HG02840 (cell line): ENCODE data around the gene TBC1D21.

Experiments used
- ATAC-seq: cut with Tn5 transposase; IDR thresholded peaks from one replicate; pipeline ENCODE4 v1.9.1; 2021; ENCODE audit warnings: mild to moderate bottlenecking, moderate library complexity, moderate number of reproducible peaks; ENCODE audit not compliant: unreplicated experiment, low FRiP score

Gene TBC1D21

GRCh38 chr15:73873456-73873855, at the start of gene TBC1D21:
Gene TBC1D21, plus strand, starts transcription at chr15:73873564. Its CDS starts 146 bp downstream, at chr15:73873710.
- ATAC-seq = no peak

- no peak for ATAC-seq
Measured at GRCh38 chr15:73826711-73827251, 46.6 kb upstream of the TBC1D21 start.

DNA sequence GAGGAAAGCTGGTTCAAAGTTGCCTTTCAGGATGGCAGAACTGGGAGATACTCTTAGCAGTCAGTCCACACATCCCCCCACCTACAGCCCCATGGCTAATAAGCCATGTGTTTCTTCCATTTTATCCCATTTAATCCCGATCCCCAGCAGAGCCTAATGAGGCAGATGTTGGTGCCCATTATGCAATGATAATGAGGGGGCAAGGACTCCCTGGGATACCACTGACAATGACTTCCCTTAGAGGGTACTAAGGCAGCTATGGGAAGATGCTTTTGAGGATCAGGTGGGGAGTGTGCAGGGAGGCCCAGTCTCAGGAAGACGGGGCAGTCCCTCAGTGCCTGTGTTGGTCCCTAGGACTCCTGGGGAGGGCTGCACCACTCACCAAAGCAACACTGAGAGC, 43.8 kb upstream of the TBC1D21 start:
- no peak for ATAC-seq

DNA sequence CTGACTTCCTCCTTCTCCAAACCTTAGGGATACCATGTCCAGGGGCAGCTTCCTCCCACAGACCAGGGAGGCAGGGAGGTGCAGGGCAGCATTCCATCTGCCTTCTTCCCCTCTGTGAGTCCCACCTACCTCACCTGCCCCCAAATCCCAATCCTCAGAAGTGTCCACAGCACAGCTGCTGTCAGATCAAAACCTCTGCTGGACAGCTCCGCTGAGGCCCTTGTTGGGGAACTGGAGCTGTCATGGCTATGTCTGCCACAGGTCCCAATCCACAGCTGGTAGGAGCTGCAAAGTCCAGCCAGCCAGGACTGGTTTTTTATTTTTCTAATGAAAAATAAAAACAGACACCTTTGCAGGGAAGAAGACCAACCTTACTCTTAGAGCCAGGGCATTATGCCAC, 40.7 kb upstream of the TBC1D21 start:
- ATAC-seq = no peak

DNA sequence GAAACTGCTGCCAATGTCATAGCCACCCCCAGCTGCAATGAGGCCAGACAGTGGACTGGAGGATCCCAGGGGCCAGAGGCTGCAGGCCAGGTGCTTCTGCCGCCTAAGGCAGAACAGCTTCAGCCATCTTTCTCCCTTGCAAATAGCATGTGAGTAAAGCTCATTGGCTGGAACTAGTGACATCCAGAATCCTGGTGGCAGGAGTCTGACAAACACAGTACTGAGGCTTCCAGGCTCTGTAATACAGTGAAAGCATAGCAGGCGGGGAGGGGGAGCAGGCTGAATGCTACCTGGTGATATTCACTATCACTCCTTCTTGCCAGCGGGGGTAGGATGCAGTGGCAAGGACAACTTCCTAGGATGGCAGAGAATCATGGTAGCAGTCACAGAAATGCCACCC, 36.5 kb upstream of the TBC1D21 start:
- ATAC-seq = no peak

- ATAC-seq = no peak
Measured at GRCh38 chr15:73838831-73839426, 34.4 kb upstream of the TBC1D21 start.

- ATAC-seq = no peak
Measured at GRCh38 chr15:73839699-73840377, 33.5 kb upstream of the TBC1D21 start.

DNA sequence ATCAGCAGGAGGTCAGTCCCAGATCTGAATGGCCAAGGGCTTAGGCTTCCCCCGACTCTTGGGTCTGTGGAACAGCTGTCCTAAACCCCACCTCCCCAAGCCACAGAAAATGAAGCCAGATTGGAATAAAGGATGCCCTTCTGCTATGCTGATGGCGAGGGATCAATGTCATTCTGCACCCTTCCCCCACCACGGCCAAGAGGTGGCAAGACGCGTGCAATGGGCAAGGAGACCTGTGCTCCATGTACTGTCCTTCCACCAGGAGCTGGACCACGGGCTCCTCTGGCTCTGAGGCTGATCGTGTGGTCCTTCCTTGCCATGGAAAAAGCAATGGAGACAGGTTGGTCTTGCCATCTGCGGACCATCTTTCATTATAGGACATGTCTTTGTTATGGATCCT, 32.6 kb upstream of the TBC1D21 start:
- no peak for ATAC-seq

- ATAC-seq = no peak
Measured at GRCh38 chr15:73841756-73842725, 31.3 kb upstream of the TBC1D21 start.

DNA sequence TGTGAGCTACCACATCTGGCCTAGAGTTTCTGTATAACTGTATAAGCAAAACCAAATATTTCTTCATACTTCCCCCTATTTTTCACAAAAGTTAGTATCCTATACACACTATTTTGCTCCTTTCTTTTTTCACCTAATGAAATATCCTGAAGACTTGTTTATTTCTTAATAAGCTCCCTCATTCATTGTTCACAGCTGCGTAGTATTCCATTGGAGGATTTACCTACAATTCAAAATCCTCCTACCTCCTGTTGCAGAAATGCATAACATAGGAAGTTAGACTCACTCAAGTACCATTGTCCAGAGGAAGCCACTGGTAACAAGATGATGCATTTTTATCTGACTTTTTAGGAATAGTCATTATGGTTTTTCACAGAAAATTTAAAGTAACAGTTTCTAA, 29.6 kb upstream of the TBC1D21 start:
- no peak for ATAC-seq

GRCh38 chr15:73844356-73844755, 29.0 kb upstream of the TBC1D21 start:
- ATAC-seq = no peak

DNA sequence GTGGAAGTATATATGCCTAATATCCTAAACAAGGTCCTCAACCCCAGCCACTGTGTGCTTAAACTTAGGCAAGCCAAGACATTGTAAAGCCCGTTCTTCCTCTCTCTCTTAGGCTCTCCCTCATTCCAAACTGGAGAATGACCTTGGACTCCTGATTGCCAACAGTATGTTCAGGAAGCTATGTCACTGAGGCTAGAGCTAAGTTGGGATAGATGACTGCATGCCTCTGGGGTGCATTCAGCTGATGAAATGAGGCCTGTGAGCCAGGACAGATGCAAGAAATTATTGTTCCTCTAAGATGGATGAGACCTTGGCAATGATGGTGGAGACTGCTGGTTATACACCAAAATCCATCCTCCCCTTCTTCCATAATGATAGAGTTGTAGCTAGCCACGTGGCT, 27.9 kb upstream of the TBC1D21 start:
- no peak for ATAC-seq

DNA sequence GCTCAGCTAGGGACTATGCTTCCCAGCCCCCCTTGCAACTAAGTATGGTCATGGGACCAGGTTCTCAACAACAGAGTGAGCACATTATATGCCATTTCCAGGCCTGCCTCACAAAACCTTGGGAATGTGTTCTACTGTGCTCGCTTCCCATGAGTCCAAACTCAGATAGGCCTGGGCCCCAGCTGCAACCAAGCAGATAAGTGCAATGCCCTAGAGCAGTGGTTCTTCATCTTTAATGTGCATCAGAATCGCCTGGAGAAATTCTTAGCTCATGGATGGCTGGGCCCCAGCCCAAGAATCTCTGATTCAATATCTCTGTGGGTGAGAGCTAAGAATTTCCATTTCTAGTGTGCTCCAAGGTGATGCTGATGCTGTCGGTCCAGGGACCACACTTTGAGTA, 27.5 kb upstream of the TBC1D21 start:
- ATAC-seq = no peak

- ATAC-seq = no peak
Measured at GRCh38 chr15:73849641-73850040, 23.7 kb upstream of the TBC1D21 start.

GRCh38 chr15:73850228-73850627, 23.1 kb upstream of the TBC1D21 start:
- no peak for ATAC-seq

- ATAC-seq = no peak
Measured at GRCh38 chr15:73851689-73852088, 21.7 kb upstream of the TBC1D21 start.

DNA sequence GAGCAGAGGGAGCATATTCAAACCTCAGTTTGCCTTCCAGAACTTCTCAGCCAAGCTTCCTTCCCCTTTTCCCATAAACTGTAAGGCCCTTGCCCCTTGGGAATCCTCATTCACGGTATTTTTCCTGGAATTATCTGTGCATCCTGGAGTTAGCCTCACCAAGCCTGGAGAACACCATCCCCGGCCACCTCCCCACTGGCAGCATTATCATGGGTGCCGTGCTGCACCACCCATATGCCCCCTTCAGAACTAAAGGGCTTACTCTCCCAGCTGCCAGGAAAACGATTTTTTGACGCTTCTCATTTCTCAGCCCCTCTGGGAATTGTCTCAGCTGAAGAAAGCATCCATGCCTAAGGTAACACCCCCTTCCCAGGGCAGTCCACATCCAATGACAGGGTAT, 20.9 kb upstream of the TBC1D21 start:
- ATAC-seq = no peak

DNA sequence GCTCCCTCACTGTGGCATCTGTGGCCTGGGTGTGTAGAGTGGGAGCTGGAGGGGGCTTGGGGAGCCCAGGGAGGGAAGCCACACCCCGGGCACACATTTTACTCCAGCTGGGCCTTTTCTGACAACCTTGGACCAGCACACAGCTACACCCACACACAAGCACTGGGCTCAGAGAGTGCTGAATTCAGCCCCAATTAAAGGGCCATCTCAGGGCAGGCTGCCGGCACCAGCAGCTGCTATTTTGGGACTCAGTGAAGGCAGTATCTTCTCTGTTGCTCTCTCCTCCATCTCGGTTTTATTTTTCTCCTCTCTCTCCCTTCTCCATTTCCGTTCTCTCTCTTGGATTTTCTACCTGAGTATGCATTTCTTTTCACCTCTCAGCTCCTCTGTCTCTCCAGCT, 19.1 kb upstream of the TBC1D21 start:
- ATAC-seq = no peak

DNA sequence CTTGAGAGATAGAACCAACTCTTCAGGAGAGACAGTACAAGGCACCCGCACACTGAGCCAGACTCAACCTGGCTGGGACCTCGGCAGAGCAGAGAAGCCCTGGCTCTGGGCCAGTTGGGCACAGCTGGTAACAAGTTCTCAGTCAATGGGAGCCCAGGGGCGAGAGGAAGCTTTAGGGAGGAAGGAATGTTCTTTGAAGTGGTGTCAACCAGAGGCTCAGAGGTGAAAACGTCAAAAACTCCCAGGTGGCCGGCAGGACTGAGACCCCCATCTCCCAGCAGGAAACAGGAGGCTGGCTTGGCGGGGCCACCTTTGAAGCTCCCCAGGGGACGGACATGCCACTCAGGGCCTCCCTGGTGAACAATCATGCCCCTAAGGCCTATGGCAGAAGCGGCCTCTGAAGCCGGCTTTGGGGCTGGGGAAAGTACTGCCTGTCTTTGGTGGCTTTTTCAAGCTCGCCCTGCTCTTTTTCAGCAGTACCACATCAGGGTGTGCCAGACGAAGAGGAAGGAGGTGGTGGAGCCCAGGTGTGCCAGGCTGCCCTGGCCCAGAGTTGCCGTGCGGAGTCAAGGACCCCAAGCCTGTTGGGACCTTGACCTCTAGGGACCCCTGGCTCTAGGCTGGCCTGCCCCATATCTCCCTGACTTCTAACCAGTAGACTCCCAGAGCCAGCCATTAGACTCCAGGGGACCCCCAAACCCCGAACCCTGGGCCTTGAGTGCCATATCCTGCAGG, 16.7 kb upstream of the TBC1D21 start:
- ATAC-seq = no peak

GRCh38 chr15:73857193-73857920, 16.0 kb upstream of the TBC1D21 start:
- no peak for ATAC-seq
